KOPT-K1 (cell line): ENCODE data around the gene FKBP2.

Experiments used
- H3K27ac ChIP-seq: fragments of 200-600 bp; sonication (generic); 2 replicates; pipeline ENCODE4 v1.5.1; 2016; ENCODE audit warnings: antibody characterized with exemption, mild to moderate bottlenecking, low read depth, low read length; ENCODE audit not compliant: poor library complexity, severe bottlenecking
- H3K36me3 ChIP-seq: fragments of 200-600 bp; sonication (generic); 2 replicates; pipeline ENCODE4 v1.5.1; 2017; ENCODE audit warnings: antibody characterized with exemption, mild to moderate bottlenecking, low read length, moderate library complexity; ENCODE audit not compliant: insufficient read depth
- H3K9me3 ChIP-seq: fragments of 200-600 bp; sonication (generic); 2 replicates; pipeline ENCODE4 v1.5.1; 2017; ENCODE audit warnings: antibody characterized with exemption, low read length, mild to moderate bottlenecking; ENCODE audit not compliant: insufficient read depth, poor library complexity, severe bottlenecking

FKBP2 gene

GRCh38 chr11:64248578-64248977, 7.7 kb downstream of the FKBP2 start:
- Histone ChIP-seq H3K9me3 (no peaks in the 10 kb centered on the region), H3K36me3 (peaks cover 12% of the 10 kb centered on the region), H3K27ac (no peak overlapping the region)

- H3K27ac ChIP-seq = no peak overlapping the region
These were observed 8.1 kb downstream of the FKBP2 start for GRCh38 chr11:64249038-64249437.

DNA sequence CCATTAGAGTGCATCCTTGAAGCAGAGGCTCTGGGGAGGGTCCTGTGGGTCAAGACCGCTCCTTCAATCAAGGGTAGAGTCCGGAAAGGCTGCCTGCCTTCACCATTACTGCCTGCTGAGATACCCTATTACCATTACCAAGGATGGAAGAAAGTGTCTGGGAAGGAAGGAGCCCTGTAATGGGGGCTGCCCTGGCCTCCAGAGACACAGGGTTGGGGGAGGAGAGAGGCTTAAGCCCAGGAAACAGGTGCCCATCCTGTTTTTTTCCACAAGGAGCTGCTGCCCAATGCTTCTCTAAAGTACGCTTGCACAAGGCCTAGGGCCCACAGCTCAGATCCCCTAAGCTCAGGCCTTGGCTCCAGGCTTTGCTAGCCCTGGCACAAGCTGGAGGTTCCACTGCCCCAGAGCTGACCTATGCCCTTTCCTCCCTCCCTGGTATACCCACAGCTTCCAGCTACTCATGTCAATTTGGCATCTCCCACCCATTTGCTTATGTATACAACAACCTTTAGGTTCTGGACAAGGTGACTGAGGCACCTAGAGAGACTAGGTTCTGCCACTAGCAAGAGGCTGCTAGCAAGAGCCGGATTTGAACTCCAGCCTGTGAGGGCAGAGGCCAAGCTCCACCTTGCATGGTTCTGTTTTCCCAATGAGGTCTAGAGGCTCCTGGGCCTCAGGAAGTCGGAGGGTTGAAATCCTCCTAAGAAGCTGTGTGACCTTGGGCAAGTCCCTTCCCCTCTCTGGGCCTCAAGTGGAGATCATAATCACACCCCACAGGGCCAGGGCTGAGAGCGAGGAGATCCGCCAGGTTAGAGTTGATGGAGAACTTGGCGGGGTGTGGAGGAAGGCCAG, 8.9 kb downstream of the FKBP2 start:
- Histone ChIP-seq H3K27ac (no peak overlapping the region), H3K9me3 (no peaks in the 10 kb centered on the region), H3K36me3 (no peaks in the 10 kb centered on the region)

More at GRCh38 chr11:64249038-64249437, 8.1 kb downstream of the FKBP2 start:
- Histone ChIP-seq H3K36me3 (peaks cover 7% of the 10 kb centered on the region), H3K9me3 (no peaks in the 10 kb centered on the region)

- peak overlapping the region; percentile 21 for H3K27ac ChIP-seq
- no peaks in the 10 kb centered on the region for H3K9me3 ChIP-seq
- no peaks in the 10 kb centered on the region; the same call in 1 of the 2 replicates for H3K36me3 ChIP-seq
These were observed 9.6 kb downstream of the FKBP2 start for GRCh38 chr11:64250415-64251015.

- Histone ChIP-seq H3K27ac (peak within 1 kb of the TSS; percentile 21), H3K9me3 (no peaks in the 10 kb centered on the region), H3K36me3 (peaks cover under 1% of the 10 kb centered on the region; the same call in 1 of the 2 replicates)
These were observed 10.3 kb downstream of the FKBP2 start, which contains the start of gene PLCB3 for GRCh38 chr11:64251016-64251752. Gene PLCB3 (plus strand): TSS chr11:64251530. CDS start chr11:64251650, 120 bp downstream.

GRCh38 chr11:64251753-64252002, 10.8 kb downstream of the FKBP2 start:
- H3K36me3 ChIP-seq = peaks cover 6% of the 10 kb centered on the region; the same call in 1 of the 2 replicates
- H3K9me3 ChIP-seq = no peaks in the 10 kb centered on the region
- no peak overlapping the region for H3K27ac ChIP-seq

DNA sequence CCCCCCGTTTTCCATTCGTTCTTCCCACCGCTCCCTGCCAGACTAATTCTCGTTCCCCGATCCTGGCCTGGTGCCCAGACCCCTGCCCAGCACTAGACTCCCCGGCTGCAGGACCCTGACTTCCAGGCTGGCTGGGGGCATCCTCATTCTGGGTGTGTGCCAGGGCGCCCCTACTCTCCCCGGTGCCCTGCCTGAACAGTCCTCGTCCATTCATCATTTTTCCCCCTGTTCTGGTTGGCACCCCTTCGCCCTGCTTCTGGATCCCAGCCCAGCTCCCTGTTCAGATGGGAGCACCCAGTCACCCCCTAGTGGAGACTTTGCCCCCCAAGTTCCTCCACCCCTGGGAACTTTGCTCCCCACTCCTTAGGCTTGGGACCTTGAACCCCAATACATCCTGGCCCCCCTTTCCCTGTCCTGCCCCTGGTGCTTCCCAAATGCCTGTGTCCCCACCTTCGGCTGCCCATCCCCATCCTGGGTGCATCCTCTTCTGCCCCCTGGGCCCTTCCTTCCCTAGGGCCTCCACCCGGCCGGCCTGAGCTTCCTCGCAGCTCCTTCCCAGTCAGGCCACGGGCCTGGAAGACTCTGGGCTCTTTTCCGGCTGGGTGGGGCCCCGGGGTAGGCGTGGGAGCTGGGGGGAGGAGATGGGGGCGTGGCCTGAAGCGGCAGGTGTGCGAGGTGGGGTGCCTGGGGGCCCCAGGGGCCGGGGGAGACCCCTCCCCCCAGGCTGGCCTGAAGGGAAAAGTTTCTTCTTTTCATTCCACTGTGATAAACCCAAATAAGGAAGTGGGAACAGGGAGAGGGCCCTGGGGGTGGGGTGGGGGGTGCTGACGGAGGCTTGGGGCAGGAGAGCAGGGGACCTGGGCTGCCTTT, 11.3 kb downstream of the FKBP2 start:
- peaks cover 7% of the 10 kb centered on the region; the same call in 1 of the 2 replicates for H3K36me3 ChIP-seq
- H3K9me3 ChIP-seq = no peaks in the 10 kb centered on the region
- H3K27ac ChIP-seq = no peak overlapping the region

DNA sequence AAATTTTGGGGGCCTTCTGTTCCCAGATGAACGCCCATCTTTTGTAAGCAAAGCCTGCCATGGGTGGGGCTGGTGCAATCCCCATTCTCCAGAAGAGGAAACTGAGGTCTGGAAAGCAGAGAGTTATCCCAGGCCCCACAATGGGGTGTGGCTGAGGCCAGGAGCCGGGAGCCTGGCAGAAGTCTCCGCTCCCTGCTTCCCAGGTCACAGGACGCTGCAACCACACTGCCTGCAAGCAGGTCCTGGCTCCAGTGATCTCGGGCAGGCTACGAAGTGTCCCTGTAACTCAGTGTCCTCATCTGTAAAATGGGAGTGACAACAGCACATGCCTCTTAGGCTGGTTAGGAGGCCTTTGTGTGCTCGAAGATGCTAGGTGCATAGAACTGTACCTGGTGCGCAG, 12.1 kb downstream of the FKBP2 start:
- Histone ChIP-seq H3K36me3 (peaks cover 7% of the 10 kb centered on the region; the same call in 1 of the 2 replicates), H3K27ac (no peak overlapping the region), H3K9me3 (no peaks in the 10 kb centered on the region)

- Histone ChIP-seq H3K36me3 (peaks cover 10% of the 10 kb centered on the region; the same call in 1 of the 2 replicates), H3K27ac (no peak overlapping the region), H3K9me3 (no peaks in the 10 kb centered on the region)
These were observed 12.6 kb downstream of the FKBP2 start for GRCh38 chr11:64253481-64253880.

DNA sequence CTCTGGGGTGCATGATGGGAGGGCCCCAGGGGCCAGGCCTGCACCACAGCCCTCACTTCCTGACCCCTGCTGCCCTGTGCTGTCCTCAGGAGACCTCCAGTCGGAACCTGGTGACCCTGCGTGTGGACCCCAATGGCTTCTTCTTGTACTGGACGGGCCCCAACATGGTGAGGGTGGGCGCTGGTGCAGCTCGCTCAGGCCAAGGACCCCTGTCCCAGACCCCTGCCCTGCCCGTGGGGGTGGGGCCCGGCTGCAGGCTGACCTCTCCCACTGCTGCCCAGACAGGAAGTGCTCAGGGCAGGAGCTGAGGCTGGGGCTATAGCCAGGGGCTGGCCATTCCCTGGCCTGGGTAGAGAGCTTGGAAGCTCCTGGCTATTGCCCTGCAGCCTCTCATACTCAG, 13.4 kb downstream of the FKBP2 start:
- Histone ChIP-seq H3K36me3 (peaks cover 14% of the 10 kb centered on the region; the same call in 1 of the 2 replicates), H3K27ac (no peak overlapping the region), H3K9me3 (no peaks in the 10 kb centered on the region)

DNA sequence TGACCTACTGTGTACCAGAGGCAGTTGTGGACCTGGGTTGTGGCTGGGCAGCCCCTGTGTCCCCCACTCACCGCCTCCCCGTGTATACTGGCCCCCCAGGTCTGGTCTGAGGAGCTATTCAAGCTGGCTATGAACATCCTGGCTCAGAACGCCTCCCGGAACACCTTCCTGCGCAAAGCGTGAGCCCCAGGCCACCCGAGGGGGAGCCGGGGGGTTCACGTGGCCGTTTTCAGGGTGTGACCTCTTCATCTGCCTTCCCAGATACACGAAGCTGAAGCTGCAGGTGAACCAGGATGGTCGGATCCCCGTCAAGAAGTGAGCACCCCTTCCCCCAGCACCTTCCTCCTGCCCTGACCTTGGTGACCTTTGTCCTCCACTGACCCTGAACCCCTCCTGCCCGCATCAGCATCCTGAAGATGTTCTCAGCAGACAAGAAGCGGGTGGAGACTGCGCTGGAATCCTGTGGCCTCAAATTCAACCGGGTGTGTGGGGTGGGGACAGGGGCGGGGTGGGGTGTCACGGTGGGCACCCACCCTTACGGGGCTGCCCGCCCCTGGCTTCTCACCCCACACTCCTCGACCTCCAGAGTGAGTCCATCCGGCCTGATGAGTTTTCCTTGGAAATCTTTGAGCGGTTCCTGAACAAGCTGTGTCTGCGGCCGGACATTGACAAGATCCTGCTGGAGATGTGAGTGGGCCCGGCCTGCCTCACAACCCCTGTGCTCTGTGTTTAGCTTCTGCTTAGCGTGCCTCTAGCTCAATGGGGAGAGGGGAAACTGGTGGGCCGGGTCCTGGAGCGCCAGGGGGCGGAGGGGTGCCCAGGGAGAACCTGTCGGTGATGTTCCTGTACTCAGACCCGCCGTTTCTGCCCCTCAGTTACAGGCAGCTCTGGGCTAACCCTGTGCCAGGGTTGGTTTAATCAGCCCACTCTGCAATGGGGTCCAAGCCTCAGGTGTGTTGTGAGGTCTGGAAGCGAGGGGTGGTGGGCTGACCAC, 14.5 kb downstream of the FKBP2 start:
- H3K27ac ChIP-seq = no peak overlapping the region
- H3K9me3 ChIP-seq = no peaks in the 10 kb centered on the region
- H3K36me3 ChIP-seq = peaks cover 24% of the 10 kb centered on the region; the same call in 1 of the 2 replicates

DNA sequence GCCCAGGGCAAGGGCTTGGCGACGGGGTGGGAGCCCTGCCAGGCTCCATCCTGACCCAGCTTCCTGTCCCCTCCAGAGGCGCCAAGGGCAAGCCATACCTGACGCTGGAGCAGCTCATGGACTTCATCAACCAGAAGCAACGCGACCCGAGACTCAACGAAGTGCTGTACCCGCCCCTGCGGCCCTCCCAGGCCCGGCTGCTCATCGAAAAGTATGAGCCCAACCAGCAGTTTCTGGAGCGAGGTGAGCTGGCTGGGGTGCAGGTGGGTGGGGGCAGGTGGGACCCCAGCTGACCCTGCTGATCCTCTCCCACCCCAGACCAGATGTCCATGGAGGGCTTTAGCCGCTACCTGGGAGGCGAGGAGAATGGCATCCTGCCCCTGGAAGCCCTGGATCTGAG, 15.4 kb downstream of the FKBP2 start:
- Histone ChIP-seq H3K9me3 (no peaks in the 10 kb centered on the region), H3K27ac (no peak overlapping the region), H3K36me3 (peaks cover 24% of the 10 kb centered on the region; the same call in 1 of the 2 replicates)

DNA sequence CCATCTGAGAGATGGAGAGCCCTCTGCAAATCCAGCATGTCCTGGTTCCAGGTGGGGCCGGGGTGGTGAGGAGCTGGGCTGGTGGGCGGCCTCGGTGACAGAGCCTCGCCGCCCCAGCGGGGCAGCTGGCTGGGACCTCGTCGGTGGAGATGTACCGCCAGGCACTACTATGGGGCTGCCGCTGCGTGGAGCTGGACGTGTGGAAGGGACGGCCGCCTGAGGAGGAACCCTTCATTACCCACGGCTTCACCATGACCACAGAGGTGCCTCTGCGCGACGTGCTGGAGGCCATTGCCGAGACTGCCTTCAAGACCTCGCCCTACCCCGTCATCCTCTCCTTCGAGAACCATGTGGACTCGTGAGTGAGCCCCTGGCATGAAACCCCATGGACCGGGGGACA, 17.5 kb downstream of the FKBP2 start:
- H3K36me3 ChIP-seq = peaks cover 24% of the 10 kb centered on the region; the same call in 1 of the 2 replicates
- H3K9me3 ChIP-seq = no peaks in the 10 kb centered on the region
- no peak overlapping the region for H3K27ac ChIP-seq
